SU-DHL-6 (cell line): Measurements from ENCODE around the gene SLC38A9.

Experiments
- H2AFZ ChIP-seq: fragments of 200-600 bp; sonication (generic); 2 replicates; pipeline ENCODE4 v1.6.1; 2014; ENCODE audit warnings: low read depth, mild to moderate bottlenecking, moderate library complexity, mixed read lengths, antibody characterized with exemption, low read length; ENCODE audit not compliant: severe bottlenecking
- H3F3A ChIP-seq: fragments of 200-600 bp; shearing (Covaris generic); 2 replicates; pipeline ENCODE4 v1.6.0; 2016; ENCODE audit warnings: antibody characterized with exemption, mild to moderate bottlenecking; ENCODE audit not compliant: insufficient read depth
- H3K27ac ChIP-seq: fragments of 200-600 bp; sonication (generic); 2 replicates; pipeline ENCODE4 v1.5.1; 2016; ENCODE audit warnings: low read depth, mild to moderate bottlenecking, low read length, moderate library complexity, mixed read lengths
- H3K27me3 ChIP-seq: fragments of 200-600 bp; sonication (generic), shearing (Covaris generic); 2 replicates; pipeline ENCODE4 v1.6.0; 2014; ENCODE audit warnings: mild to moderate bottlenecking, low read length
- H3K36me3 ChIP-seq: fragments of 200-600 bp; sonication (generic); 2 replicates; pipeline ENCODE4 v1.6.1; 2014; ENCODE audit warnings: mild to moderate bottlenecking, low read length, mixed read lengths
- H3K4me2 ChIP-seq: fragments of 300-600, 200-600 bp; shearing (Covaris generic), sonication (generic); 2 replicates; pipeline ENCODE4 v1.6.0; 2014; ENCODE audit warnings: low read length, low read depth, mild to moderate bottlenecking; ENCODE audit not compliant: poor library complexity, severe bottlenecking
- H3K4me3 ChIP-seq: fragments of 200-600 bp; sonication (generic); 2 replicates; pipeline ENCODE4 v1.5.1; 2014; ENCODE audit warnings: antibody characterized with exemption, low read length, mild to moderate bottlenecking, mixed read lengths; ENCODE audit not compliant: insufficient read depth, poor library complexity, severe bottlenecking
- H3K79me2 ChIP-seq: fragments of 200-600 bp; sonication (generic); 2 replicates; pipeline ENCODE4 v1.6.1; 2014; ENCODE audit warnings: mild to moderate bottlenecking, low read length, moderate library complexity; ENCODE audit not compliant: insufficient read depth
- H3K9ac ChIP-seq: fragments of 200-600 bp; sonication (generic); 2 replicates; pipeline ENCODE4 v1.7.0; 2014; ENCODE audit warnings: mild to moderate bottlenecking, low read length
- H3K9me2 ChIP-seq: fragments of 200-600 bp; sonication (generic); replicated peaks from 2 replicates; pipeline ENCODE4 v1.6.1; 2014; ENCODE audit warnings: low read length; ENCODE audit not compliant: insufficient read depth
- H3K9me3 ChIP-seq: fragments of 200-600 bp; sonication (generic); 2 replicates; pipeline ENCODE4 v1.6.1; 2014; ENCODE audit warnings: low read length, mixed read lengths; ENCODE audit not compliant: insufficient read depth
- H4K20me1 ChIP-seq: fragments of 200-600 bp; sonication (generic); 2 replicates; pipeline ENCODE4 v1.6.1; 2014; ENCODE audit warnings: low read depth, mild to moderate bottlenecking, antibody characterized with exemption, low read length, moderate library complexity, mixed read lengths
- CTCF ChIP-seq: fragments of 200-600 bp; sonication (generic); IDR thresholded peaks from one replicate; pipeline ENCODE4 v1.5.1; 2017; ENCODE audit warnings: antibody characterized with exemption, mild to moderate bottlenecking, low read length, moderate library complexity; ENCODE audit not compliant: insufficient read depth, poor library complexity, severe bottlenecking
- EZH2phosphoT487 ChIP-seq: fragments of 200-600 bp; sonication (generic), shearing (Covaris generic); conservative IDR thresholded peaks from 2 replicates; pipeline ENCODE4 v1.6.1; 2018; ENCODE audit warnings: mild to moderate bottlenecking, antibody characterized with exemption, low read length, moderate library complexity, mixed read lengths

SLC38A9 gene

GRCh38 chr5:55692509-55692908 lies 19.6 kb downstream of the SLC38A9 start:
- H3K4me3 ChIP-seq = no peak overlapping the region
- H2AFZ ChIP-seq = no peak overlapping the region
- no peaks in the 10 kb centered on the region for H3K79me2 ChIP-seq
- H3K27me3 ChIP-seq = no peaks in the 10 kb centered on the region
- no peak overlapping the region for H3K4me2 ChIP-seq
- no peaks in the 10 kb centered on the region; the same call in 1 of the 2 replicates for H4K20me1 ChIP-seq
- H3K9ac ChIP-seq = no peak overlapping the region
- TF ChIP-seq EZH2phosphoT487 = no peak
- TF ChIP-seq CTCF = no peak
- H3K9me3 ChIP-seq = no peaks in the 10 kb centered on the region
- H3K36me3 ChIP-seq = peaks cover 5% of the 10 kb centered on the region; the same call in 1 of the 2 replicates
- H3K9me2 ChIP-seq = no peaks in the 10 kb centered on the region
- peaks cover 15% of the 10 kb centered on the region for H3F3A ChIP-seq
- no peak overlapping the region for H3K27ac ChIP-seq

- Histone ChIP-seq H3K9ac (no peak overlapping the region), H3K9me3 (no peaks in the 10 kb centered on the region), H3K79me2 (no peaks in the 10 kb centered on the region), H2AFZ (no peak overlapping the region), H4K20me1 (no peaks in the 10 kb centered on the region; the same call in 1 of the 2 replicates), H3K27me3 (no peaks in the 10 kb centered on the region), H3K4me3 (no peak overlapping the region), H3K9me2 (no peaks in the 10 kb centered on the region), H3F3A (peaks cover 15% of the 10 kb centered on the region), H3K27ac (no peak overlapping the region), H3K36me3 (0 out of 2 replicates have a peak, but pooled peaks cover under 1% of the 10 kb centered on the region), H3K4me2 (no peak overlapping the region)
- no peak for TF ChIP-seq CTCF
- no peak for TF ChIP-seq EZH2phosphoT487
Observed at GRCh38 chr5:55692106-55692417, 20.1 kb downstream of the SLC38A9 start.

- H3K27ac ChIP-seq = no peak overlapping the region
Observed at GRCh38 chr5:55691265-55692105, 20.6 kb downstream of the SLC38A9 start.

More at GRCh38 chr5:55691265-55692105, 20.6 kb downstream of the SLC38A9 start:
- Histone ChIP-seq H3K36me3 (no peaks in the 10 kb centered on the region), H3K9ac (no peak overlapping the region), H3K4me3 (no peak overlapping the region), H3K27me3 (no peaks in the 10 kb centered on the region), H3F3A (peaks cover 15% of the 10 kb centered on the region), H3K9me2 (no peaks in the 10 kb centered on the region), H4K20me1 (no peaks in the 10 kb centered on the region; the same call in 1 of the 2 replicates), H3K9me3 (no peaks in the 10 kb centered on the region), H3K79me2 (no peaks in the 10 kb centered on the region), H3K4me2 (no peak overlapping the region), H2AFZ (no peak overlapping the region)
- TF ChIP-seq CTCF = peak; percentile 73
- no peak for TF ChIP-seq EZH2phosphoT487
